ENCODE results near the gene PROSER3.
"Not testable (repeated sequence)": the region's sequence is repeated elsewhere in the genome, so short reads cannot be mapped to it uniquely, and the experiment has no call there.

Gene PROSER3

DNA sequence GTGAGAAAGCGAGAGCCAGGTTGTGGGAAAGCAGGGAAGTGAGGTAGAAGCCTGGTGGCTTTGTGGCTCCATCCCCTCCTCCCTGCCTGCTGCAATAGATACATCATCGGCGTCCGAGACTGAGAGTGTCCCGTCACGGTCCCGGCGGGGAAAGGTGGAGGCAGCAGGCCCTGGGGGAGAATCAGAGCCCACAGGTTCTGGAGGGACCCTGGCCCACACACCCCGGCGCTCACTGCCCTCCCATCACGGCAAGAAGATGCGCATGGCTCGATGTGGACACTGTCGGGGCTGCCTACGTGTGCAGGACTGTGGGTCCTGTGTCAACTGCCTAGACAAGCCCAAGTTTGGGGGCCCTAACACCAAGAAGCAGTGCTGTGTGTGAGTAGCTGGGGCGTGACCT is 35.1 kb upstream of the PROSER3 start:
- no peak for DNase-seq

GRCh38 chr19:35723671-35724070 is 34.3 kb upstream of the PROSER3 start:
- no peak for DNase-seq

GRCh38 chr19:35724132-35724531 is 33.8 kb upstream of the PROSER3 start:
- not testable (repeated sequence) for DNase-seq

- DNase-seq = no peak
These were observed 33.4 kb upstream of the PROSER3 start for GRCh38 chr19:35724560-35724959.

DNA sequence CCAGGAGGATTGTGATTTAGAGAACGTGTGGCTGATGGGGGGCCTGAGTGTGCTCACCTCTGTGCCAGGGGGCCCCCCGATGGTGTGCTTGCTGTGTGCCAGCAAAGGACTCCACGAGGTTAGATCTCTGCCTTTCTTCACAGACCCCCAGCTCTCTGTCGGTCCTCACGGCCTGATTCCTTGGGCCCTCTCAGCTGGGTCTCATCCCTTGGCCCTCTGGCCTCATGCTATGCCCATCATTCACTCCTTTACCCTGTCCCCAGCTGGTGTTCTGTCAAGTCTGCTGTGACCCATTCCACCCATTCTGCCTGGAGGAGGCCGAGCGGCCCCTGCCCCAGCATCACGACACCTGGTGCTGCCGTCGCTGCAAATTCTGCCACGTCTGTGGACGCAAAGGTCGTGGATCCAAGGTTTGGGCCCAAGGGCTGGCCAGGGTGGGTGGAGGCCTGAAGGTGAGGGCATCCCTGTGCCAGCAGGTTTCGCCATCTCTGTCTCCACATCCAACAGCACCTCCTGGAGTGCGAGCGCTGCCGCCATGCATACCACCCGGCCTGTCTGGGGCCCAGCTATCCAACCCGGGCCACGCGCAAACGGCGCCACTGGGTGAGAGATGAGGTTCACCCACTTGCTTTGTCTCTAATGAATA is 32.6 kb upstream of the PROSER3 start:
- DNase-seq = no peak

- no peak for DNase-seq
These were observed 30.7 kb upstream of the PROSER3 start for GRCh38 chr19:35727053-35727955.

DNA sequence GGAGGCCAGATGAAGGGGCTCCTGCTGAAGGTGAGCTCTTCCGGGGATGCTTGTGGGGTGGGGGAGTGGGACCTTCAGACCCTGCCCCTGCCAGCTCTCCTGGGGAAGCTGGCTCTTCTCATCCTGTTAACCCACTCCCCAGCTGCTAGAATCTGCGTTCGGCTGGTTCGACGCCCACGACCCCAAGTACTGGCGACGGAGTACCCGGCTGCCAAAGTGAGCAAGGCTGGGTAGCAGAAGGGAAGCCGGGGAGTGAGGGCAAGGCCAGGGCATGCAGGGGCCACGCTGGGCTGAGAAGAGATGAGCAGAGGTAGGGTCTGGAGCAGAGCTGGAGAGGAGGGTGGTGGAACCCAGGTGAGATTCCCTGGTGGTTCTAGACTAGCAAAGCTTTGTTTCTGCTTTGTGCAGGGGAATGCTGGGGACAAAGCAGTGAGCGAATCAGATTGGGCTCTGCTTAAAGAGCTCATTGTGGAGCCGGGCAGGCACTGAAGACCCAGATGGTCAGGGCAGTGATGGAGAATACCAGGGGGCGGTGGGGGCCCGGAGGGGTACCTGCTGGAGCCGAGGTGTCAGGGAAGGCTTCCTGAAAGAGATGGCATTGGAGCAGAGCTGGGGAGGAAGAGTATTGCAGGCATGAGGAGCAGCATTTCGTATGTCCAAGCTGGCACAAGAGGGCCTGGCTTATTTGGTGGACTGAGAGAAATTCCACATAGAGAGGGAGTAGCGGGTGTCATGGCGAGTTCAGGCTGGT is 29.8 kb upstream of the PROSER3 start:
- no peak for DNase-seq

DNA sequence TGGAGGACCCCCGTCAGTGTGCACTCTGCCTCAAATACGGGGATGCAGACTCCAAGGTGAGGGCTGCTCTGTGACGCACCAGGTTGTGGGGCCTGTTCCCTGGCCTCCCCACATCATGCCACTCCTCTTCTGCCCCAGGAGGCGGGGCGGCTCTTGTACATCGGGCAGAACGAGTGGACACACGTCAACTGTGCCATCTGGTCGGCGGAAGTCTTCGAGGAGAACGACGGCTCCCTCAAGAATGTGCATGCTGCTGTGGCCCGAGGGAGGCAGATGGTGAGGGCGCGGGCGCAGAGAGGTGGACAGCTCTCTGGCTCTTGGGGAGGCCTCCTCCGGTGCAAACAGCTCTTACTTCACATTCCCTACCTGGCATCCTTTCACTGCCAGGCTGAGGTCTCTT is 29.0 kb upstream of the PROSER3 start:
- no peak for DNase-seq

- DNase-seq = no peak
These were observed 28.2 kb upstream of the PROSER3 start for GRCh38 chr19:35729763-35730162.

DNA sequence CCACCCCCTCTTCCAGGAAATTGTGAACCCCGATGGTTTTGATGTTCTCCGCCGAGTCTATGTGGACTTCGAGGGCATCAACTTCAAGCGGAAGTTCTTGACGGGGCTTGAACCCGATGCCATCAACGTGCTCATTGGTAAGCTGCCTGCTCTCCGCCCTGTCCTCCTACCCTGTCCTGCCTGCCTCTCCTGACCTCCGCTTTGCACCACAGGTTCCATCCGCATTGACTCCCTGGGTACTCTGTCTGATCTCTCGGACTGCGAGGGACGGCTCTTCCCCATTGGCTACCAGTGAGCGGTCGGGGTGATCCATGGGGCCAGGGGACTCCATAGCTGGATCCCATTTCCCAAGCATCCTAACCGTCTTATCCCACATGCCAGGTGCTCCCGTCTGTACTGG is 27.6 kb upstream of the PROSER3 start:
- no peak for DNase-seq

GRCh38 chr19:35731353-35731752 is 26.6 kb upstream of the PROSER3 start:
- no peak for DNase-seq

DNA sequence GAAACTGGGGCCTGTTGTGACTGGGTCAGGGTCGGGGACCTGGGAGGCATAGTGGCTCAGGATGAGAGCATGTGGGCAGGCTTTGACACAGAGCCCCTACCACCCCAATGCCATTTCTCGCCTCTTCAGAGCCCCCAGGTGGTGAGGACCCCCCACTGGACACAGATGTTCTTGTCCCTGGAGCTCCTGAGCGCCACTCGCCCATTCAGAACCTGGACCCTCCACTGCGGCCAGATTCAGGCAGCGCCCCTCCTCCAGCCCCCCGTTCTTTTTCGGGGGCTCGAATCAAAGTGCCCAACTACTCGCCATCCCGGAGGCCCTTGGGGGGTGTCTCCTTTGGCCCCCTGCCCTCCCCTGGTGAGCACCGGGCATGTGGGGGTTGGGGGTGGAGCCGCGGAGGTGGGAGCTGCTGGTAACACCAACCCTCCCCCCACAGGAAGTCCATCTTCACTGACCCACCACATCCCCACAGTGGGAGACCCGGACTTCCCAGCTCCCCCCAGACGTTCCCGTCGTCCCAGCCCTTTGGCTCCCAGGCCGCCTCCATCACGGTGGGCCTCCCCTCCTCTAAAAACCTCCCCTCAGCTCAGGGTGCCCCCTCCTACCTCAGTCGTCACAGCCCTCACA is 26.1 kb upstream of the PROSER3 start:
- no peak for DNase-seq

- no peak for DNase-seq
These were observed 25.3 kb upstream of the PROSER3 start for GRCh38 chr19:35732540-35733179.

GRCh38 chr19:35733180-35734125 is 24.5 kb upstream of the PROSER3 start:
- DNase-seq = no peak

DNA sequence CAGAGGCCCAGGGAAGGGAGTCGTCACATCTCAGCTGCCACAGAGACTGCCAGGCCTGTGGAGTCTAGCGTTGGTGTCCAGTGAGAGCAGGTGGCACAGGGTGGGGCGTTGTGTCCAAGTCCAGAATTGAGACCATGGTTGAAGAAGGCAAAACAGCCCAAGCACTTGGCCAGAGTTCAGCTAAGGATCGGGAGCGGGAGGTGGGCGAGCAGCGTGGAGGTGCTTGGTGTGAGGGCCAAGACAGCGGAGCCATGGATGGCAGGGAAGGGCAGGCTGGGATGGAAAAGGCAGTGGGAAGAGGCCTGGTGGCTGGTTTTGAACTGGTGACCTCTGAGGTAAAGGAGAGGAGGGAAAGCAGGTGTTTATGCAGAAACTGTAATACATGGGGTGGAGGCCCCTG is 23.7 kb upstream of the PROSER3 start:
- no peak for DNase-seq

- no peak for DNase-seq
These were observed 23.1 kb upstream of the PROSER3 start for GRCh38 chr19:35734889-35735288.

DNA sequence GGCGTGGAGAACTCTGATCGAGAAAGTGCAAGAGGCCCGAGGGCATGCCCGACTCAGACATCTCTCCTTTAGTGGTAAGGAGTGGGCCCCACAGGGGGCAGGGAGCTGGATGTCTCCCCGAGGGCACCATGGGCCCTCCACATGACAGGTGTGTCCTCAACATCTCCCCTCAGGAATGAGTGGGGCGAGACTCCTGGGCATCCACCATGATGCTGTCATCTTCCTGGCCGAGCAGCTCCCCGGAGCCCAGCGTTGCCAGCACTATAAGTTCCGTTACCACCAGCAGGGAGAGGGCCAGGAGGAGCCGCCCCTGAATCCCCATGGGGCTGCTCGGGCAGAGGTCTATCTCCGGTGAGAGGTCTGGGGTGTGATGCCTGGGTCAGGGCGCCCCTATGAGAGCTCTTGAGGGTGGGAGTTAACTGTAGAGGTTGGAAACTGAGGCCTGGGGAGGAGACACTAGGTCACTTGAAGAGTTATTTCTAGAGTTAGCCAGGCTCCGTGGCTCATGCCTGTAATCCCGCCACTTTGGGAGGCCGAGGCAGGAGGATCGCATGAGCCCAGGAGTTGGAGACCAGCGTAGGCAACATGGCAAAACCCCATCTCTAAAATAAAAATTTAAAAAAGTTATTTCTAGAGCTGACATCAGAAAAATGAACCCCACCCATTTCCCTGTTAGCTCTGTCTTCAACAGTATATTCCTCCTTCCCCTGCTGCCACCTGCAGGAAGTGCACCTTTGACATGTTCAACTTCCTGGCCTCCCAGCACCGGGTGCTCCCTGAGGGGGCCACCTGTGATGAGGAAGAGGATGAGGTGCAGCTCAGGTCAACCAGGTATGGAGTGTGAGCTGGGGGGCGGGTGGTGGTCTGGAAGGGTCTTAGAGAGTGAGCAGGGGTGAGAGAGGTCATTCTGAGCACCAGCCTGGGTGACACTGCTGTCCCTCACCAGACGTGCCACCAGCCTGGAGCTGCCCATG is 20.8 kb upstream of the PROSER3 start:
- no peak for DNase-seq

GRCh38 chr19:35738021-35738886 is 19.7 kb upstream of the PROSER3 start:
- no peak for DNase-seq

GRCh38 chr19:35738887-35739229 is 19.1 kb upstream of the PROSER3 start:
- DNase-seq = no peak

Measured in central memory CD4-positive, alpha-beta T cell (primary cell).